Stimulated activated CD4-positive, alpha-beta T cell treated with anti-CD3 and anti-CD28 coated beads, Interleukin-2, amount 100 ng/mL, for 48 hours (primary cell): ENCODE results near the gene NEK11.
"Not testable (repeated sequence)": the region's sequence is repeated elsewhere in the genome, so short reads cannot be mapped to it uniquely, and the experiment has no call there.

Experiments
- DNase-seq, 2 donors: peaks; one replicate each; pipeline ENCODE4 v3.0.0-alpha.2; 2020

The NEK11 gene

DNA sequence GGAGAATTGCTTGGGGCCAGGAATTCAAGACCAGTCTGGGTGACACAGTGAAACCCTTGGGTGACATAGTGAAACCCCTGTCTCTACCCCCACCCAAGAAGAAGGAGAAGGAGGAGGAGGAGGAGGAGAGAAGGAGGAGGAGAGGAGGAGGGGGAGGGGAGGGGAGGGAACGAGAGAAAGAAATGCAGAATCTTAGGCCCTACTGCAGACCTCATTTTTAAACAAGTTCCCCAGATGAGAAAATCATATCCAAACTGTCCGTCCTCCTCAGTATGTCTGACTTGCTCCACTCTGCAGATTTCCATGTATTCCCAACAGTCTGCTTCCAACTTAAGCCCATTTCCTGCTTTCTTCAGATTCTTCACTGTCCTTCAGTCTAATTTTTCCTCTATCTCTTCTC, 291.0 kb downstream of the NEK11 start:
- no peak for DNase-seq

DNA sequence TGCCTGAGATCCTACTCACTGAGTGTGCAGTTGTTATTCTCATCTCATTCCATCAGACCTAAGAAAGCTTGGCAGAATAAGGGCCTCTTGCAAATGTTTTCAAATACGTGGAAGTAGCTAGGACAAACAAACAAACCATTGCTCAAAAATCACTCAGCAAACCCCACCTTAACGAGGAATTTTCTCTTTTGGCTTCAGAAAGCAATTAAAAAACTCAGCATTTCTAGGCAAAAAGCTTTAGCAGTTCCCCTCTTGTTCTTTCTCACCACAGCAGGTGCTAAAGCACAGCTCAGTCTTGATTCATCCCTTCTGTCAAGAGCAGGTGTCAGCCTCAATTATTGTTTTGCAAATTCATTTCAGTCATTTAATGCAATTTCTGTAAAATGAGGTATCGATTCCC, 296.3 kb downstream of the NEK11 start:
- DNase-seq = no peak

DNA sequence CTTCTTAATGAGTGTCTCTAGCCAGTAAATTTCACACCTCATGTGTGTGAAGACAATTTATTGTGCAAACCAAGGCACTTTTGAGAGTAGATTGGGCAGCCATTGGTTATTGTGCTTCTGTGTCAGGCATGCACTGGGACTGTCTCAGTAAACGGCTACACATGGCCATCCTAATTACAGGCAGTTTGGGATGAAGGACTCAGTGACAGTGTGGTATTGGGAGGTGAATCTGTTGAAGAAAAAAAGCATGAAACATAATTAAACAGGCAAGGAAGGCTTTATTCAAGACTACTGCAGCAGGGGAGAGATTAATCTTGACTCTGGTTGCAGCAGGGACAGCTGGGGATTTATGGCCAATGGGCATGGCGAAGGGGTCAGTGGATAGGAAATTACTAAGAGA, 297.1 kb downstream of the NEK11 start:
- DNase-seq = no peak

DNA sequence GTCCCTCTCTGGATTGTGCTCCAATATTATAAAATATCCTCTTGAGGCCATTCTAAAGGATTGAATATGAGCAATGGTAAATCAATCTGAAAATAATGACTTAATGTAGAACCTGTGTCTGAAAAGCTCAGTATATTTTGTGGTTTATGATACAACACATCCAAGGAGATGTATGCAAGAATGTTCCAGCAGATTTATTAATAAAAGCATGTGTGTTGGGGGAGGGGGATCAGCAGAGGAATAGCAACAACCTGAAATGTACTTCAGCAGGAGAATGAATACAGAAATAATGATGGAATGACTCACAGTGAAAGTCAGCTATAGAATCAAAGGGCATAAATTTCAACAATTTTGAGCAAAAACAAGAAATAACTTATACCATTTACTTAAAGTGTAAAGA, 298.2 kb downstream of the NEK11 start:
- DNase-seq = no peak

DNA sequence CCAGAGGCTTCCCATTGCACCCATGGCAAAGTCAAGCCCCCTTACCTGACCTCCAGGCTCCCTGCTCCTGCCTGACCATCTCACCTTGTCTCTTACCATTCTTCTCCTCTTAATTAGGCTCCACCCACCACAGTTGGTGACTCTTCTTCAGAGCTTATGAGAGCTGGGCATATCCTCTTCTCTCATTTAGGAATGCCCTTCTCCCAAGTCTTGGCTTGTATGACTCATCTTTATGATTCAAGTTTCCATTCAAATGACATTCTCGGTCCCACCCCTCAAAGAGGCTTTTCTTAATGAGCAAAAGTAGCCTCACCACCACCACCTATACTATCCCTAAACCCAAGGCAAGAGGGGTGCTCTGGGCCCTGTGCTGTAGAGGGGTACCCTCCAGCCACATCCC, 299.6 kb downstream of the NEK11 start:
- no peak for DNase-seq

DNA sequence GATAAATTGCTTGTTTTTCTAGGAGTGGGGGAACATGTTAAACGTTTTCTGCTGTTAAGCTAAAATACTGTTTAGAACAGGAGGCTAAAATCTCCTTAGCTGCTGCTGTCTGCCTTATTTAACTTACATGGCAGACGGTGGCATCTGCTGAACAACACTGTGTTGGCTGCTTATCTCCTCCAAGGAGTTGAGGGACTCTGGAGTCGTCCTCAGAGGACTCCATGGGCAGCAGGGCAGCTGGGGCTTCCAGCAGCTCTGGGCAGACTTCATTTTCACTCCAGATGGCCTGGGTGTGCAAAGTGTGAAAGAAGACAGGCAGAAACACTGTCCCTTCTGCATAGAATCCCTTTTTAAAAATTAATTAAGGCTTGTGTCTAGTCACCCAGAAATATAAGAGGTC, 302.0 kb downstream of the NEK11 start:
- no peak for DNase-seq

DNA sequence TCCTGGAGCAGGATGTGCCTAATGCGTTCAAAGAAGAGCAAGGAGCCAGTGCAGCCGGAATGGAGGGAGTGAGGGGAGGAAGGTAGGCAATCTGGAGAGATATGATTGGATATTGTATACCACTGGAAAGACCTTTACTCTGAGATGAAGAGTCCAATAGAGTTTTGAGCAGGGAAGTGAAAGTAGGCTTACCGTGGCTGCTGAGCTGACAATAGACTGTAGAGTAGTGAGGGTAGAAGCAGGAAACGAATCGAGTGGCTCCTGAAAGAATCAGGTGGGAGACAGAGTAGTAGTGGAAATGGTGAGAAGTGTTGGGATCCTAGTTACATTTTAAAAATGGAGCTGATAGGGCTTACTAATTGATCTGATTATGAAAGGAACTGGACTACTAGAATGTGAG, 303.1 kb downstream of the NEK11 start:
- DNase-seq = no peak

DNA sequence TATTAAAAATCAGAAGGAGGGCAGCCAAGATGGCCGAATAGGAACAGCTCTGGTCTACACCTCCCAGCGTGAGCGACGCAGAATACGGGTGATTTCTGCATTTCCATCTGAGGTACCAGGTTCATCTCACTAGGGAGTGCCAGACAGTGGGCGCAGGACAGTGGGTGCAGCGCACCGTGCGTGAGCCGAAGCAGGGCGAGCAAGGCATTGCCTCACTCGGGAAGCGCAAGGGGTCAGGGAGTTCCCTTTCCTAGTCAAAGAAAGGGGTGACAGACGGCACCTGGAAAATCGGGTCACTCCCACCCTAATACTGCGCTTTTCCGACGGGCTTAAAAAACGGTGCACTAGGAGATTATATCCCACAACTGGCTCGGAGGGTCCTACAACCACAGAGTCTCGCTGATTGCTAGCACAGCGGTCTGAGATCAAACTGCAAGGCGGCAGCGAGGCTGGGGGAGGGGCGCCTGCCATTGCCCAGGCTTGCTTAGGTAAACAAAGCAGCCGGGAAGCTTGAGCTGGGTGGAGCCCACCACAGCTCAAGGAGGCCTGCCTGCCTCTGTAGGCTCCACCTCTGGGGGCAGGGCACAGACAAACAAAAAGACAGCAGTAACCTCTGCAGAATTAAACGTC, 304.9 kb downstream of the NEK11 start:
- DNase-seq = not testable (repeated sequence)

DNA sequence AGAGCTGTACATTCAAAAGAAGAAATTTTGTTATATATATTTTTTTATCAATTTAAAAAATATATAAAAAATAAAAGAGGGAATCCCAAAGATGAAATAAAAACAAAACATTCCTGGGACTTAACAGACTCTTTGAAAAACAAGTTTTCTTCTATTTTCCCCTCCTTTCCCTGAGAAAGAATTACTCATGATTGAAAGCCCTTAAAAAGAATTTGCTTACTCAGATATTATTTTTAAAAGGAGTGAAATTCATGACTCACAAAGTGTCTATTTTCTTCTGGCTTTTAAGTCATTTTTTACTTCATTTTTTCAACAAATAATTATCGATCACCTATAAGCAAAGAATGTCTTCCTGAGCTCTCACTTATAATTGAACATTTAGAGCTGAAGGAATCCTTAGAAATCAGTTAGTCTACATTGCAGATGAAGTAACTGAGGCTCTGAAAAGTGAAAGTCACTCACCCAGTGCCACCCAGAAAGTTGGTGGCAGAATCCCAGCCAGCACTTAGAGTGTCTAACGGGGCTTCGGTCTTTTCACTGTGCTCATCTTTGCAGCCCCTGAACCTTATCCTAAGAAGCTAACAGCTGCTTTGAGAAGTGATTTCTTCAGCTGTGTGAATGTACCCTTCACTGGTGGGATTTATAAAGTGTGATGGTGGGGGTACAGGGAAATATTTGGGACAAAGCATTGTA, 312.4 kb downstream of the NEK11 start:
- DNase-seq = no peak

DNA sequence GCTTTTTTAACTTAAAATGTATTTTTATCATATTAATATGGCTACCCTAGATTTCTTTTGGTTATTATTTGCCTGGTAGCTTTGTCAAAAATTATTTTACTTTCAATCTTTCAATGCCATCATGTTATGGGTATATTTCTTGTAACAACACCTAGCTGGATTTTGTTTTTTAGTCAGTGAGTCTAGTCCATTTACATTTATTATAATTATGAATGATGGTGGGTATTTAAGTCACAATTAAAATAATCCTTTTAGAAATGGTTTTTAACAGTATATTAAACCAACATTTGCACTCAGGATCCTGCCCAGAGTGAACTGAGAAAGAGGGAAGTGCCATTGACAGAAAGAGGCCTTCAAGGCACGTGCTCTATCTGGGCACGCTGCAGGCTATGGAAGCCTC, 315.1 kb downstream of the NEK11 start:
- DNase-seq = no peak

DNA sequence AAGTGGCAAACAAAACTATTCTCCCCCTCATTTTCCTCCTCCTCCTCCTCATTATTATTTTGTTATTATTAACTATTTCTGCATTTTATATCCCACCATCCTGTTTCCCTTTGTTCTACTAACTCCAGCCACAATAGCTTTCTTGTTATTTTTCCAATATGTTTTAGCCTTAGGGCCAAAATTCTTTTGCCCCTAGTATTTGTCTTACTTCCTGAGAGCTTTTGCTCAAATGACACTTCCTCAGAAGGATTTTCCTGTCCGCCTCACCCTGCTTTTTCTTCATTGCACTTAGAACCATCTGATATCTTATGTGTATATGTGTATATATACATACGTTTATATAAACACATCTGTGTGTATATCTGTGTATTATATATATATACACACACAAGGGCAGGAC, 322.2 kb downstream of the NEK11 start:
- no peak for DNase-seq

DNA sequence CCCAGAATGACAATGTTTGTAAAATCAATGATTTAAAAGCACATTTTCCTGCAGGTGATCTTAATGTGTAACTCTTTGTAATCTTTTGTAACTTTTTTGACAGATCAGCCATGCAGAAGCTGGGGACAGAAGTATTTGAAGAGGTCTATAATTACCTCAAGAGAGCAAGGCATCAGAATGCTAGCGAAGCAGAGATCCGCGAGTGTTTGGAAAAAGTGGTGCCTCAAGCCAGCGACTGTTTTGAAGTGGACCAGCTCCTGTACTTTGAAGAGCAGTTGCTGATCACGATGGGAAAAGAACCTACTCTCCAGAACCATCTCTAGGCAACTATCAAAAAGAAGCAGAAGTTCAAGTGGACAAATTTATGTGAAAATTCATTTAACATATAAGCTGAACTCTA, 322.8 kb downstream of the NEK11 start:
- DNase-seq = no peak

DNA sequence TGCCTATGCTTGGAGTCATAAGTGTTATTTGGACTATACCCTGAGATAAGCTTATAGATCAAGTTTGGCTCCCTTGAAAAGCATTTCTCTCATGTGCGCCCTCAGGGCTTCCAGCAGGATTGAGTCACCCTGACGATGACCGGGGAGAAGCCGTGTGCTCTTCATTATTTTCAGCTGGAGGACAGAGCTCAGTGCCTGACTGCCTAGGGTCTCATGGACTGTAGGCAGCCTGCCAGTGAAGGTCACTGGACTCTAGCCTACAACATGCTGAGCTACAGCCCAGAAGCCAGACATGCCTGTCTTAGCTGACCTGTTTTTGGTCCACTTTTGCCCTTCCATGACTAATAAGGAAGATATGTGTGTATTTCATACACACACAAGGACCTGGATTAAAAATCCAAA, 323.3 kb downstream of the NEK11 start:
- no peak for DNase-seq

DNA sequence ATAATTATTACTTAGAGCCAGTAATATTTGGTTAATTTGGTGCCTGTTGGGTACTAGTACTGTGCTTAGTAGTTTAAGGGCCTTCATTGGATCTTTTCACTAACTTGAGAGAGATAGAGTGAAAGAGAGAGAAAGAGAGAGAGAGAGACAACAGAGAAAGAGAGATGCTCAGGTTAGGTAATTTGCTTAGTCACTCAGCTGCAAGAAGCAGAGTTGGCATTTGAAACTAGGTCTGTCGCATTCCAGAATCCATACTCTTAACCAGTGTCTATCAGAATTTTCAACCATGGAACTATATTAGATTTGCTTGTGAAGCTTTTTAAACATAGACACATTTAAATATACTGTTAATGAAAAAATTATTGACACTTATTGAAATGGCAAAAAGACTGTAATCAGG, 323.8 kb downstream of the NEK11 start:
- DNase-seq = no peak

DNA sequence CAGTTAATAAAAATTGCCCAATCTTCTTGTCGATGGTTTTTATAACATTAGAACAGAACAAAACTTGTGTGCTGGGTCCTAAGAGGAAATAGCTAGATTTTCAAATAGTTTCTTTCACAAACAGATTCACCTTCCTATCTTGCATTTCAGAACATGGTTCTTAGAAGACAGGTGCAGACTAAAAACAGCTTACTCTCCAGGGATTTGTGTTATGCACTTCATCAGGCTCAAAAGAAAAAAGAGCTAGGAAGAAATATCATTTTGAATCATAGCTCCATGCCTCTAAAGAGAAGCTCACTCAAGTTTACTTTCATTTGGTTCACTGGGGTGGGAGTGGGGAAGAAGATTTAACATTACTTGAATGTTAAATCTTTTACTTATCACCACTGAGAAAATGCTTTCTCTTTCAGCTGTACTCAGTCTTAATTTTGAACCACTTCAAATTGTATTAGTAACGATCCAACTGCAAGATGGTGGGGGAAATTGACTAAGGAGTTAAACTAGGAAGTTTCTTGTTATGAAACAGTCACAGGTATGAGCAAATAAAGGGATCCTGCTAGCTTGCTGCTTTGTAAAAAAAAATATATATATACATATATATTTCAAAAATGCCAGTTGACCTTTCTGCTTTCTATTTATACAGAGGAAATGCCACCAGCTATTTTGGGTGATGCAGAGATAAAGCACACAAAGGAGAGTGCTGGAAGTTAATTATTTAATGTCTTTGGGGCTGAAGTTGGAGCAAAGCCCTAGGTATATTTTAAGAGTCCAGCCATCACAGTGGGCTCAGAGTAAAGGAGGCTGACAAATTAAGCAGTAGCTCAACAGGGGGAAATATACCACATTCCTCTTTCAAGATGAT, 326.6 kb downstream of the NEK11 start:
- DNase-seq = no peak

DNA sequence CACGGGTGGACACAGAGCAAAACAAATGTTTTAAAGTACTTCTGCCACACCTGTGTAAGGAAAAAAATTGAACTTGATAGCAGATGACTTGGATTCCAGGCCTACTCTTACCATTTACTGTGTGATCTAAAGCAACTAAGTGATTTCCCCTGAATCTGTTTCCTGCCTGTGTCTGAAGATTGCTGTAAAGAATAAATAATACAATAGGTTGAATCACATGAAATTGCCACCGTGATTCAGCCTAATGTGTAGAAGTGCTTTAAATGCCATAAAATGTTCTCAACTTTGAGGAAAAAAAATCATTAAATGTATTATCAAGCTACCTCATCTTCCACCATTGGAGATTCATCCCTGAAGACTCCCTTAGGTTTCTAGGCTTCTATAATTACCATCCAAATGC, 327.3 kb downstream of the NEK11 start:
- DNase-seq = no peak

DNA sequence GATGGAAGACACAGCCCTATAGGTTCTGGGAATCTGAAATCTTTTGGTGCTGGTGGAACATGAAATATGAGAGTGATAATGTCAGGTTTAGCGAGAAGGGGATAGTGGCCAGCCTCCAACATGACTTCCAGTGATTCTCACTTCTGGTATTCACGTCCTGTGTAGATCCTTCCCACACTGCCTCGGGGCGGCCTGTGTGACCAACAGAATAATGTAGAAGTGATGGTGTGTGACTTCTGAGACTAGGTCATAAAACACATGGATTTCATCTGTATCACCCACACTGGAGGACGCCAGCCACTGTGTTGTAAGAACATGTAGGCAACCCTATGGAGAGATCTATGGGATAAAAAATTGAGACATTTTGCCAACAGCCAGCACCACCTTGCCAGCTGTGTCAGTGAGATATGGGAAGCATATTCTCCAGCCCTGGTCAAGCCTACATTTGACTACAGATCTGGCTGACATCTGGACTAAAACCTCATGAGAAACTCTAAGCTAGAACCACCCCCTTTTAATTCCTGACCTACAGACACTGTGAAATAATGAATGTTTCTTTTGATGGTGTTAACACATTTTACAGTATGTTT, 329.4 kb downstream of the NEK11 start:
- no peak for DNase-seq

DNA sequence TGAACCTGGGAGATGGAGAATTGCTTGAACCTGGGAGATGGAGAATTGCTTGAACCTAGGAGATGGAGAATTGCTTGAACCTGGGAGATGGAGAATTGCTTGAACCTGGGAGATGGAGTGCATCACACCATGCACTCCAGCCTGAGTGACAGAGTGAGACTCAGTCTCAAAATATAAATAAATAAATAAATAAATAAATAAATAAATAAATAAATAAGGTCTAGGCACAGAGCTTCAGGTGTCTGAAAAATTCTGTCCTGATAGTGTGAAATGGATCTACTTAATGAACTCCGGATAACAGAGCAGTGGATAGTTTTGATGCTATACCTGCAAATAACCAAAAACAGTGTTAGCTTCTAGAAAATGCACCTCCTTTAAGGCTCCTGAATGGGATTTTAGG, 330.6 kb downstream of the NEK11 start:
- no peak for DNase-seq

DNA sequence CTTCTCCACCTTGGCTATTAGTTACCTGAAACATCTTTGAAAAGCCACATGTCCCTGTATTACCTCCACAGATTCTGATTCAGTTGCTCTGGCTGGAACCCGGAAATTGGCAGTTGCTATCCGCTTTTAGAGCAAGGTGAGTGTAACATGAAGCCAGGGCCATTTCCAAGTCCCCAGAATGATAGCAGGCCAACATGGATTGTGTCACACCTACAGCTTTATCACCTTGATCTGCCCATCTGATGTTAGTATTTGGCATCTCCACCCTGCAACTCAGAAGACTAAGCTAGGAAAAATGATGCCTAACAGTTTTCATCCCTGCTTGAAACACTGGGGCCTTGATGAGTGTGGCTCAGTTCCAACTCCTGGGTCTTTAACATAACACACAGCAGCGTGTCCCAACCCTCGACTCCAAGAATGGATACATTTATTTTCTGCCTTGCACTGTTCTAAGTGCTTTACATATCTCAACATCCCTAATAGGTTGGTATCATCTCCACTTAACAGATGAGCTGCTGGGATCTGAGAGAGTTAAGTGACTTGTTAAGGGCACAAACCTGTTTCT, 333.6 kb downstream of the NEK11 start:
- no peak for DNase-seq

DNA sequence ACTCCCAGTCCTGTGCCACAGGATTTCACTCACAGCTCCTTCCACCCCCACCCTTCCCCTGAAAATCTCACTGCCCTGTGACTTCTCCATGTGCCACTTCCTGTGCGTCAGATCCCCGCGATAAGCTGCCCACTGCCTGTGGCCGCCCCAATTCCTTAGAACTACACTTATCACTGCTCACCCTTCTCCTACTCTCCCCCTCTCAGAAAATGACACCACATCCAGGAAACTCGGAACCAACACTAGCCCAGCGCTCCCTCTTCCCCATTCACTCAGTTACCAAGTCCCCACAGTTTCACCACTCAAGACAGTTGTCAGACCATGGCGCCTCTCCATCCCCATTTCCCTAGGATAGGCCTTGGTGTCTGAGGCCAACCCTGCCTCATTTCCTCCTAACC, 334.4 kb downstream of the NEK11 start:
- not testable (repeated sequence) for DNase-seq

DNA sequence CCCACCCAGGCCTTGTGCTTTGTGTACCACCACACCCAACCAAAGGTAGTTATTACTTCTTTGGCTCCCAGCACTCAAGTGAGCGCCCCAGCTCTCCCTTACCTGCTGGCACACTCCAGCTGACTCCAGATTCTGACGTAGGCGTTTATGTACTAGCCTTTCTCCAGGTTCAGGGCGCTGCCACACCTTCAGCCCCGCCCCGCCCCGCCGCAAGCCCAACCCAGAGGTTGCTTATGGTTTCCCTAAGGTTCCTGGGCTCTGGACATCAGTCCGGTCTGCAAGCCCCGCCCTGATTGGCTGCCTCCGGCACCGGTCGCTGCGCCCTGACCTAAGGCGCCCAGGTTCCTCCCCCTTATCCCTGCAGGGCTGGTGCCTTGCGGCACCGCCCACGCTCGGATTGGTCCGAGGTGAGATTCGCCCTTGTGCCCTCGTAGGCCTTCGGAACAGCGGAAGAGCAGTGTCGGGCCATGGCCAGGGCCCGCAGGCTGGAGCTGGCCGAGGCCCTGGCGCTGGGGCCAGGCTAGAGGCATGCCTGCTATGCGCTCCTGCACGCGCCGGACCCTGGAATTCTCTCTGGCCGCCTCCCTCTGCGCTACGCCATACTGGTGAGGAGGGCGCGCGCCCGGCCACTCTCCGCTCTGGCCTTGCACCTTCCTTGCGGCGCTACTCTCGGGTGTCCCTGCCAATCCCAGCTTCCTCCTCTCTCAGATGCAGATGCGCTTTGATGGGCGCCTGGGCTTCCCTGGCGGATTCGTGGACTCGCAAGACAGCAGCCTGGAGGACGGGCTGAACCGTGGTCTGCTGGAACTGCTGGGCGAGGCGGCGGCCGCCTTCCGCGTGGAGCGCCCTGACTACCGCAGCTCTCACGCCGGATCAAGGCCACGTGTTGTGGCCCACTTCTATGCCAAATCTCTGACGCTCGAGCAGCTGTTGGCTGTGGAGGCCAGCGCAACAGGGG, 335.1 kb downstream of the NEK11 start:
- no peak for DNase-seq

DNA sequence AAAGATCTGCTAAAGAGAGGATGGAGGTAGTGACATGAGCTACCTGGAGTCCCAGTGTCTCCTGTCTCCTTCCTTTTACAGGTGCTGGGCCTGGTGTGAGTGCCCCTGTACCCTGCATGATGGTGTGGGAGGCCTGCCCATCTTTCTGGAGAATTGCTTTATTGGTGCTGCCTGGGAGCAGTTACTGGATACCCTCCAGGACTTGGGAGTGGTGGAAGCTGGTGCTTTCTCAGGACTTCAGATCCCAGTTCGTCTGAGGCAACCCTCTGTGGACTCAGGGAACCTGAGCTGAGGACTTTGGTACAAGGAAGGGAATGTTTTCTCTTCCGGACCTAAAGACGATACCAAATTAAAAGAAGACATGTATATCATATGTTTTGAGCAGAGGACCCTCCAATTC, 336.6 kb downstream of the NEK11 start:
- DNase-seq = no peak
